ENCODE results near the gene NHS. TPM values are rescaled to one million over a fixed set of nuclear protein-coding genes. Genes with fewer than 3 reads are reported as not detected.

Gene NHS
- total RNA-seq, 3 donors from 2014 or later: 8.5 to 11.2 (median 8.8) TPM

DNA sequence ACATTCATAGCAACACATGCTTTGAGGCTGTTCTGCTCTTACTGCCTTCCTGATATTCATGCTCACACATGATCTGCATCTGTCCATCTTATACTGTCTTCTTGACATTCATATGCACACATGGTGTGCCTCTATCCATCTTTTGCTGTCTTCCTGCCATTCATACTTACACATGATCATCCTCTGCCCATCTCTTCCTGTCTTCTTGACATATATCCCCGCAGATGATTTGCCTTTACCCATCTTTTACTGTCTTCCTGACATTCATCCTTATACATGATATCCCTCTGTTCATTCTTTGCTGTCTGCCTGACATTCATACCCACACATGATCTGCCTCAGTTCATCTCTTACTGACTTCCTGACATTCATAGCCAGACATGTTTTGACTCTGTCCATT lies 399.1 kb downstream of the NHS start:
- H3K27ac ChIP-seq: no peak overlapping the region
- peaks cover 0 to 55% of the 10 kb centered on the region in 2 donors for H3K27me3 ChIP-seq
- no peak overlapping the region for H3K4me3 ChIP-seq
- no peak for DNase-seq (ENCODE audit: low spot score in 2 of 2)
- TF ChIP-seq POLR2A (IDR thresholded peaks at IDR 0.05): no peak
- TF ChIP-seq, protein P1, sequence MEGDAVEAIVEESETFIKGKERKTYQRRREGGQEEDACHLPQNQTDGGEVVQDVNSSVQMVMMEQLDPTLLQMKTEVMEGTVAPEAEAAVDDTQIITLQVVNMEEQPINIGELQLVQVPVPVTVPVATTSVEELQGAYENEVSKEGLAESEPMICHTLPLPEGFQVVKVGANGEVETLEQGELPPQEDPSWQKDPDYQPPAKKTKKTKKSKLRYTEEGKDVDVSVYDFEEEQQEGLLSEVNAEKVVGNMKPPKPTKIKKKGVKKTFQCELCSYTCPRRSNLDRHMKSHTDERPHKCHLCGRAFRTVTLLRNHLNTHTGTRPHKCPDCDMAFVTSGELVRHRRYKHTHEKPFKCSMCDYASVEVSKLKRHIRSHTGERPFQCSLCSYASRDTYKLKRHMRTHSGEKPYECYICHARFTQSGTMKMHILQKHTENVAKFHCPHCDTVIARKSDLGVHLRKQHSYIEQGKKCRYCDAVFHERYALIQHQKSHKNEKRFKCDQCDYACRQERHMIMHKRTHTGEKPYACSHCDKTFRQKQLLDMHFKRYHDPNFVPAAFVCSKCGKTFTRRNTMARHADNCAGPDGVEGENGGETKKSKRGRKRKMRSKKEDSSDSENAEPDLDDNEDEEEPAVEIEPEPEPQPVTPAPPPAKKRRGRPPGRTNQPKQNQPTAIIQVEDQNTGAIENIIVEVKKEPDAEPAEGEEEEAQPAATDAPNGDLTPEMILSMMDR (IDR thresholded peaks at IDR 0.05): no peak
- TF ChIP-seq POLR2AphosphoS5 (IDR thresholded peaks at IDR 0.05): no peak
- intact Hi-C loops (cut with DNase I; ENCODE audit: low total_unique reads): no loop called here
- H3K4me1 ChIP-seq: no peaks in the 10 kb centered on the region
- H3K36me3 ChIP-seq: no peaks in the 10 kb centered on the region
- H3K9me3 ChIP-seq: peaks cover 0 to 4% of the 10 kb centered on the region in 2 donors

DNA sequence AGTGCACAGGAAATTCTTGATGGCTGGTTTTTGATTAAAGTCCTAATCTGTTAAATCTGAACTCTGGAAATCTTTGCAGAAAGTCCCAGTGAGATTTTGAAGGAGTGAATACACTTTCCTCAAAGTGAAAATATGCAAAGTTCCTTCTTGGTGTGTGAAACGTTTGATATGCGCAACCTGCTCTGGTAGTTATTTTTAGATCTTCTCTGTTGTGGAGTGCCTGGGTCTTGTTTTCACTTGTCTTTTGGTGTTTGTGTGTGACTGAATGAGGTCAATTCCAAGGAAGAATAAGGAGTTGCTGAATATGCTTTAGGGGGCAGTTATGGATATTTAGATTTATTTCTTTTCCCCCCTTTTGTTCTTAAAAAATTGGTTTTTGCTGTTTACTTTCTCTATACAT lies 404.0 kb downstream of the NHS start:
- Histone ChIP-seq H3K4me3 (no peak overlapping the region), H3K9me3 (peaks cover 0 to 13% of the 10 kb centered on the region in 2 donors), H3K36me3 (no peaks in the 10 kb centered on the region), H3K27me3 (peaks cover 0 to 12% of the 10 kb centered on the region in 2 donors), H3K27ac (no peak overlapping the region), H3K4me1 (no peaks in the 10 kb centered on the region)
- DNase-seq (ENCODE audit: low spot score in 2 of 2): no peak
- no peak for TF ChIP-seq POLR2AphosphoS5 (IDR thresholded peaks at IDR 0.05)
- TF ChIP-seq, protein P1 (IDR thresholded peaks at IDR 0.05): no peak
- TF ChIP-seq POLR2A (IDR thresholded peaks at IDR 0.05): no peak
- intact Hi-C loops (cut with DNase I; ENCODE audit: low total_unique reads): no loop called here

DNA sequence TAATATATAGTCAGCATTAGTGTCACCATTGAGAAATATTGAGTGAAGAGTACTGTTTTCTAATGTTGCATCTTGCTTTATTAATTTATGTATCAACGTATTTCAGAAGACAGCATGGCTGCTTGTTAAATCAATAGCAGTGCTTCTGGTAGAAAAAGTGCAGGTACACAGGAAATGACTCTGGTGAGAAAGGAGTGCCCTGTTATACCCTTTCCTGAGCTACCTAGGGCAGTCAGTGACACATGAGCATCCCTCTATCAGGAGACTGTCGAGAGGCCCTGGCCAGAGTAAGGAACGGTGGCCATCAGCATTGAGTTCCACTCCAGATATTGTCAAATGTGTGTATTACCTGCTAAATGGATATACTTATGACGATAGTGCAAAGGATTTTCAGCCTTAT lies 404.4 kb downstream of the NHS start:
- Histone ChIP-seq H3K9me3 (peaks cover 0 to 13% of the 10 kb centered on the region in 2 donors), H3K27me3 (peaks cover 0 to 9% of the 10 kb centered on the region in 2 donors), H3K27ac (no peak overlapping the region), H3K4me3 (no peak overlapping the region), H3K36me3 (no peaks in the 10 kb centered on the region), H3K4me1 (no peaks in the 10 kb centered on the region)
- no peak for DNase-seq (ENCODE audit: low spot score in 2 of 2)
- intact Hi-C loops (cut with DNase I; ENCODE audit: low total_unique reads): no loop called here
- TF ChIP-seq POLR2A (IDR thresholded peaks at IDR 0.05) (no peak), POLR2AphosphoS5 (IDR thresholded peaks at IDR 0.05) (no peak)
- TF ChIP-seq, protein P1 (IDR thresholded peaks at IDR 0.05): no peak
